HepG2 (cell line): Measurements from ENCODE around the gene ZFHX3. TPM values are rescaled to one million over a fixed set of nuclear protein-coding genes. Genes with fewer than 3 reads are reported as not detected.

Experiments used
- BRCA1 ChIP-seq: sonication (generic); formaldehyde crosslinking; IDR thresholded peaks from 2 replicates; pipeline ENCODE4 v1.4.0; 2020; ENCODE audit warnings: missing genetic modification reagents
- GABPB1 ChIP-seq: IDR thresholded peaks from 2 replicates; pipeline ENCODE4 v1.6.1; 2016; ENCODE audit warnings: mild to moderate bottlenecking, missing genetic modification reagents, moderate library complexity, missing compliant biosample characterization
- KDM1A ChIP-seq: IDR thresholded peaks from 2 replicates; pipeline ENCODE4 v1.6.1; 2016; ENCODE audit warnings: missing compliant biosample characterization
- KMT2A ChIP-seq: sonication (generic); formaldehyde crosslinking; IDR thresholded peaks from 2 replicates; pipeline ENCODE4 v1.4.0; 2020; ENCODE audit warnings: missing genetic modification reagents
- MEIS1 ChIP-seq: sonication (generic); formaldehyde crosslinking; IDR thresholded peaks from 2 replicates; pipeline ENCODE4 v1.9.0; 2021; ENCODE audit warnings: mild to moderate bottlenecking, missing genetic modification reagents, moderate library complexity, borderline replicate concordance
- SNAI1 ChIP-seq: sonication (generic); formaldehyde crosslinking; IDR thresholded peaks from 2 replicates; pipeline ENCODE4 v1.5.0; 2020; ENCODE audit warnings: mild to moderate bottlenecking, missing genetic modification reagents, borderline replicate concordance
- SRSF4 ChIP-seq: fragments of 200-400 bp; formaldehyde crosslinking; IDR thresholded peaks from one replicate; pipeline ENCODE4 v1.6.1; 2018; ENCODE audit warnings: mild to moderate bottlenecking, low read depth, low read length, moderate library complexity; ENCODE audit not compliant: poor library complexity, severe bottlenecking
- STAG1 ChIP-seq: sonication (generic); formaldehyde crosslinking; IDR thresholded peaks from 2 replicates; pipeline ENCODE4 v1.4.0; 2020; ENCODE audit warnings: missing genetic modification reagents
- TBX2 ChIP-seq: sonication (generic); formaldehyde crosslinking; IDR thresholded peaks from 2 replicates; pipeline ENCODE4 v1.5.0; 2020; ENCODE audit warnings: missing genetic modification reagents, mild to moderate bottlenecking, borderline replicate concordance
- ZNF672 ChIP-seq: sonication (generic); formaldehyde crosslinking; IDR thresholded peaks from 2 replicates; pipeline ENCODE4 v1.8.1; 2022; ENCODE audit warnings: missing genetic modification reagents
- polyA plus RNA-seq, 8 experiments: library from polyadenylated mRNA; depleted of rRNA in 3 of 8; stranded (reverse) in 7 of 8; unstranded in 1 of 8; fragments of >200 nt; fragmentation: Illumina TruSeq in 4 of 8; extraction: Trizol in 4 of 8; gene quantifications; 2 replicates each; pipeline versions ENCODE4 v1.2.1 to v1.2.3, GENCODE V29; 2011 to 2016; ENCODE audit warnings: low read depth in 4 of 8, missing spikeins in 1 of 8, mixed read lengths in 1 of 8; ENCODE audit not compliant: insufficient read depth in 1 of 8
- total RNA-seq, 5 experiments: library from RNA; depleted of rRNA; stranded (reverse); fragments of >200 nt; fragmentation: Illumina TruSeq; extraction: Trizol; gene quantifications; 2 replicates each; pipeline ENCODE4 v1.2.3, GENCODE V29; 2016; ENCODE audit warnings: low read depth in 1 of 5
- TF ChIP-seq, protein P1 (sequence below): sonication (generic); formaldehyde crosslinking; conservative IDR thresholded peaks from 2 replicates; pipeline ENCODE4 v1.4.0; 2020; ENCODE audit warnings: missing genetic modification reagents
- TF ChIP-seq, protein P2 (sequence below): sonication (generic); formaldehyde crosslinking; IDR thresholded peaks from 2 replicates; pipeline ENCODE4 v1.5.1; 2020; ENCODE audit warnings: missing genetic modification reagents, mild to moderate bottlenecking, borderline replicate concordance
- TF ChIP-seq, protein P3 (sequence below): sonication (generic); formaldehyde crosslinking; IDR thresholded peaks from 2 replicates; pipeline ENCODE4 v1.5.1; 2020; ENCODE audit warnings: mild to moderate bottlenecking, missing genetic modification reagents, moderate library complexity
- TF ChIP-seq, protein P4 (sequence below): sonication (generic); formaldehyde crosslinking; IDR thresholded peaks from 2 replicates; pipeline ENCODE4 v1.8.1; 2023; ENCODE audit warnings: missing genetic modification reagents, mild to moderate bottlenecking, borderline replicate concordance
- TF ChIP-seq, protein P5 (sequence below): sonication (generic); formaldehyde crosslinking; IDR thresholded peaks from 2 replicates; pipeline ENCODE4 v1.9.0; 2021; ENCODE audit warnings: missing genetic modification reagents, borderline replicate concordance
- TF ChIP-seq, protein P6 (sequence below): IDR thresholded peaks from 2 replicates; pipeline ENCODE4 v1.6.1; 2016; ENCODE audit warnings: low read depth, borderline replicate concordance

ZFHX3 gene
- total and polyA plus RNA-seq, 2 of the 13 experiments (the other 11 are each of a cell fraction or from before 2014, with no cell fraction given), result 5.0 to 6.0 TPM

DNA sequence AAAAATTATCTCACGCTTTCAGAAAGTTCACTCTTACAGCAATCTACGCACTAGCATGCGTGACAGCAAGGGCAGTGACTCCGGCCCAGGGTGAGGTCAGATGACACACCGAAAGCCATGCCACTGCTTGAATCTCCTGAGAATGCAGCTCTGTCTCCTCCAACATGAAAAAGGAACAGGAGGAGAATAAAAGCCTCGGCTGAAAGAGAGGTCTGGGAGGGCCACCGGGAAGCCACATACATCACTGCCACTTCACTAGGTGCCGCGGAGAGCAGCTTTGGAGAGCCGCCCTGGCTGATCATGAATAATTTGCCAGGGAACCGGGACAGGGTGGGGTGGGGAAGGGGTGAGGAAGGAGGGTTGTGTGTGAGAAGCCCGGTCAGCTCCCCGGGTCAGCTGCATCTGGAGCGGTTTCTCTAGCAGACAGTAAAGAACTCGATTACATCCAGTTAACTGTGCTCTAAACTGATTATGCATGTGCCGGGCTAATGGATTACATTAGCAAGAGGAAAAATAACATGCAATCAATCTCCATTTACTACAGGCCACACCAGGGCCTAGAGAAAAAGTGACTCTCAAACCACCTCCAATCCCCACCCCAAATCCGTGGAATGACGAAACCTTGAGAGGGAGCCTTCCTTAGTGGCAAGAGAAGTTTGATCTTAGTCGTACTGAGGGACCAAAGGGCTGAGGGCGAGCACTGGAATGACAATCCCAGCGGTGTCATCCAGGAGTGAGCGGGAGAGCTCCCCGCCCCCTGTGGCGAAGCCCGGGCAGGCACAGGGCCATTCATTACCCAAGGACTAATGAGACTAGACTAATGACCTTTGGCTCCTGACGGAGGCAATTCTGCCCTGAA lies 100.3 kb downstream of the ZFHX3 start (continued):
- TF ChIP-seq, protein P1, sequence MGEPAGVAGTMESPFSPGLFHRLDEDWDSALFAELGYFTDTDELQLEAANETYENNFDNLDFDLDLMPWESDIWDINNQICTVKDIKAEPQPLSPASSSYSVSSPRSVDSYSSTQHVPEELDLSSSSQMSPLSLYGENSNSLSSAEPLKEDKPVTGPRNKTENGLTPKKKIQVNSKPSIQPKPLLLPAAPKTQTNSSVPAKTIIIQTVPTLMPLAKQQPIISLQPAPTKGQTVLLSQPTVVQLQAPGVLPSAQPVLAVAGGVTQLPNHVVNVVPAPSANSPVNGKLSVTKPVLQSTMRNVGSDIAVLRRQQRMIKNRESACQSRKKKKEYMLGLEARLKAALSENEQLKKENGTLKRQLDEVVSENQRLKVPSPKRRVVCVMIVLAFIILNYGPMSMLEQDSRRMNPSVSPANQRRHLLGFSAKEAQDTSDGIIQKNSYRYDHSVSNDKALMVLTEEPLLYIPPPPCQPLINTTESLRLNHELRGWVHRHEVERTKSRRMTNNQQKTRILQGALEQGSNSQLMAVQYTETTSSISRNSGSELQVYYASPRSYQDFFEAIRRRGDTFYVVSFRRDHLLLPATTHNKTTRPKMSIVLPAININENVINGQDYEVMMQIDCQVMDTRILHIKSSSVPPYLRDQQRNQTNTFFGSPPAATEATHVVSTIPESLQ, result no peak
- TF ChIP-seq, protein P2, sequence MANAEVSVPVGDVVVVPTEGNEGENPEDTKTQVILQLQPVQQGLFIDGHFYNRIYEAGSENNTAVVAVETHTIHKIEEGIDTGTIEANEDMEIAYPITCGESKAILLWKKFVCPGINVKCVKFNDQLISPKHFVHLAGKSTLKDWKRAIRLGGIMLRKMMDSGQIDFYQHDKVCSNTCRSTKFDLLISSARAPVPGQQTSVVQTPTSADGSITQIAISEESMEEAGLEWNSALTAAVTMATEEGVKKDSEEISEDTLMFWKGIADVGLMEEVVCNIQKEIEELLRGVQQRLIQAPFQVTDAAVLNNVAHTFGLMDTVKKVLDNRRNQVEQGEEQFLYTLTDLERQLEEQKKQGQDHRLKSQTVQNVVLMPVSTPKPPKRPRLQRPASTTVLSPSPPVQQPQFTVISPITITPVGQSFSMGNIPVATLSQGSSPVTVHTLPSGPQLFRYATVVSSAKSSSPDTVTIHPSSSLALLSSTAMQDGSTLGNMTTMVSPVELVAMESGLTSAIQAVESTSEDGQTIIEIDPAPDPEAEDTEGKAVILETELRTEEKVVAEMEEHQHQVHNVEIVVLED (CRISPR knock-in tag), result 0 out of 2 replicates have a peak, but pooled peaks have one; percentile 16
- TF ChIP-seq, protein P3, sequence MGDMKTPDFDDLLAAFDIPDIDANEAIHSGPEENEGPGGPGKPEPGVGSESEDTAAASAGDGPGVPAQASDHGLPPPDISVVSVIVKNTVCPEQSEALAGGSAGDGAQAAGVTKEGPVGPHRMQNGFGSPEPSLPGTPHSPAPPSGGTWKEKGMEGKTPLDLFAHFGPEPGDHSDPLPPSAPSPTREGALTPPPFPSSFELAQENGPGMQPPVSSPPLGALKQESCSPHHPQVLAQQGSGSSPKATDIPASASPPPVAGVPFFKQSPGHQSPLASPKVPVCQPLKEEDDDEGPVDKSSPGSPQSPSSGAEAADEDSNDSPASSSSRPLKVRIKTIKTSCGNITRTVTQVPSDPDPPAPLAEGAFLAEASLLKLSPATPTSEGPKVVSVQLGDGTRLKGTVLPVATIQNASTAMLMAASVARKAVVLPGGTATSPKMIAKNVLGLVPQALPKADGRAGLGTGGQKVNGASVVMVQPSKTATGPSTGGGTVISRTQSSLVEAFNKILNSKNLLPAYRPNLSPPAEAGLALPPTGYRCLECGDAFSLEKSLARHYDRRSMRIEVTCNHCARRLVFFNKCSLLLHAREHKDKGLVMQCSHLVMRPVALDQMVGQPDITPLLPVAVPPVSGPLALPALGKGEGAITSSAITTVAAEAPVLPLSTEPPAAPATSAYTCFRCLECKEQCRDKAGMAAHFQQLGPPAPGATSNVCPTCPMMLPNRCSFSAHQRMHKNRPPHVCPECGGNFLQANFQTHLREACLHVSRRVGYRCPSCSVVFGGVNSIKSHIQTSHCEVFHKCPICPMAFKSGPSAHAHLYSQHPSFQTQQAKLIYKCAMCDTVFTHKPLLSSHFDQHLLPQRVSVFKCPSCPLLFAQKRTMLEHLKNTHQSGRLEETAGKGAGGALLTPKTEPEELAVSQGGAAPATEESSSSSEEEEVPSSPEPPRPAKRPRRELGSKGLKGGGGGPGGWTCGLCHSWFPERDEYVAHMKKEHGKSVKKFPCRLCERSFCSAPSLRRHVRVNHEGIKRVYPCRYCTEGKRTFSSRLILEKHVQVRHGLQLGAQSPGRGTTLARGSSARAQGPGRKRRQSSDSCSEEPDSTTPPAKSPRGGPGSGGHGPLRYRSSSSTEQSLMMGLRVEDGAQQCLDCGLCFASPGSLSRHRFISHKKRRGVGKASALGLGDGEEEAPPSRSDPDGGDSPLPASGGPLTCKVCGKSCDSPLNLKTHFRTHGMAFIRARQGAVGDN (CRISPR knock-in tag), result peak; percentile 95
- TF ChIP-seq KDM1A (CRISPR knock-in tag), result peak; percentile 48; the same call in 1 of the 2 replicates
- no peak for TF ChIP-seq BRCA1 (CRISPR knock-in tag)
- TF ChIP-seq, protein P4, sequence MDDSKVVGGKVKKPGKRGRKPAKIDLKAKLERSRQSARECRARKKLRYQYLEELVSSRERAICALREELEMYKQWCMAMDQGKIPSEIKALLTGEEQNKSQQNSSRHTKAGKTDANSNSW (CRISPR knock-in tag), result no peak
- TF ChIP-seq KMT2A (CRISPR knock-in tag), result peak; percentile 49
- TF ChIP-seq, protein P5, sequence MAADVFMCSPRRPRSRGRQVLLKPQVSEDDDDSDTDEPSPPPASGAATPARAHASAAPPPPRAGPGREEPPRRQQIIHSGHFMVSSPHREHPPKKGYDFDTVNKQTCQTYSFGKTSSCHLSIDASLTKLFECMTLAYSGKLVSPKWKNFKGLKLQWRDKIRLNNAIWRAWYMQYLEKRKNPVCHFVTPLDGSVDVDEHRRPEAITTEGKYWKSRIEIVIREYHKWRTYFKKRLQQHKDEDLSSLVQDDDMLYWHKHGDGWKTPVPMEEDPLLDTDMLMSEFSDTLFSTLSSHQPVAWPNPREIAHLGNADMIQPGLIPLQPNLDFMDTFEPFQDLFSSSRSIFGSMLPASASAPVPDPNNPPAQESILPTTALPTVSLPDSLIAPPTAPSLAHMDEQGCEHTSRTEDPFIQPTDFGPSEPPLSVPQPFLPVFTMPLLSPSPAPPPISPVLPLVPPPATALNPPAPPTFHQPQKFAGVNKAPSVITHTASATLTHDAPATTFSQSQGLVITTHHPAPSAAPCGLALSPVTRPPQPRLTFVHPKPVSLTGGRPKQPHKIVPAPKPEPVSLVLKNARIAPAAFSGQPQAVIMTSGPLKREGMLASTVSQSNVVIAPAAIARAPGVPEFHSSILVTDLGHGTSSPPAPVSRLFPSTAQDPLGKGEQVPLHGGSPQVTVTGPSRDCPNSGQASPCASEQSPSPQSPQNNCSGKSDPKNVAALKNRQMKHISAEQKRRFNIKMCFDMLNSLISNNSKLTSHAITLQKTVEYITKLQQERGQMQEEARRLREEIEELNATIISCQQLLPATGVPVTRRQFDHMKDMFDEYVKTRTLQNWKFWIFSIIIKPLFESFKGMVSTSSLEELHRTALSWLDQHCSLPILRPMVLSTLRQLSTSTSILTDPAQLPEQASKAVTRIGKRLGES (CRISPR knock-in tag), result no peak
- no peak for TF ChIP-seq SRSF4
- TF ChIP-seq, protein P6, sequence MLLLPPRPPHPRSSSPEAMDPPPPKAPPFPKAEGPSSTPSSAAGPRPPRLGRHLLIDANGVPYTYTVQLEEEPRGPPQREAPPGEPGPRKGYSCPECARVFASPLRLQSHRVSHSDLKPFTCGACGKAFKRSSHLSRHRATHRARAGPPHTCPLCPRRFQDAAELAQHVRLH (CRISPR knock-in tag), result peak; percentile 64; the same call in 1 of the 2 replicates
- TF ChIP-seq STAG1 (CRISPR knock-in tag), result peak; percentile 66
- no peak for TF ChIP-seq SNAI1 (CRISPR knock-in tag)
- TF ChIP-seq TBX2 (CRISPR knock-in tag), result peak; percentile 97
- TF ChIP-seq MEIS1, result peak; percentile 54; the same call in 1 of the 2 replicates
- no peak for TF ChIP-seq ZNF672 (CRISPR knock-in tag)
- TF ChIP-seq GABPB1 (CRISPR knock-in tag), result peak; percentile 30; the same call in 1 of the 2 replicates
